Neural cell (in vitro differentiated cells): ENCODE data around the gene SLC17A5. TPM values are rescaled to one million over a fixed set of nuclear protein-coding genes. Genes with fewer than 3 reads are reported as not detected.
"Not testable (repeated sequence)": the region's sequence is repeated elsewhere in the genome, so short reads cannot be mapped to it uniquely, and the experiment has no call there.

Experiments used
- H2AFZ ChIP-seq: fragments of 200-600, 300-800 bp; sonication (generic), shearing (Covaris generic); 2 replicates; pipeline ENCODE4 v1.6.0; 2014; ENCODE audit warnings: low read depth, mild to moderate bottlenecking, antibody characterized with exemption, low read length, moderate library complexity
- H3F3A ChIP-seq: fragments of 200-600 bp; shearing (Covaris generic); 2 replicates; pipeline ENCODE4 v1.6.1; 2016; ENCODE audit warnings: mild to moderate bottlenecking, moderate library complexity, mixed read lengths, antibody characterized with exemption, low read length; ENCODE audit not compliant: insufficient read depth, poor library complexity, severe bottlenecking
- H3K27ac ChIP-seq: fragments of 200-600, 300-800 bp; sonication (generic), shearing (Covaris generic); 2 replicates; pipeline ENCODE4 v1.5.1; 2014; ENCODE audit warnings: mild to moderate bottlenecking, low read length, moderate library complexity
- H3K27me3 ChIP-seq: fragments of 300-800, 200-600 bp; sonication (generic), shearing (Covaris generic); 2 replicates; pipeline ENCODE4 v1.6.0; 2014; ENCODE audit warnings: mild to moderate bottlenecking, low read depth, low read length, moderate library complexity; ENCODE audit not compliant: insufficient read depth
- H3K36me3 ChIP-seq: fragments of 300-800, 200-600 bp; sonication (generic), shearing (Covaris generic); 2 replicates; pipeline ENCODE4 v1.5.1; 2014; ENCODE audit warnings: mild to moderate bottlenecking, antibody characterized with exemption, low read length, moderate library complexity; ENCODE audit not compliant: insufficient read depth
- H3K4me2 ChIP-seq: fragments of 300-800, 200-600 bp; sonication (generic), shearing (Covaris generic); 2 replicates; pipeline ENCODE4 v1.6.0; 2014; ENCODE audit warnings: mild to moderate bottlenecking, low read length
- H3K4me3 ChIP-seq: fragments of 300-800, 200-600 bp; sonication (generic), shearing (Covaris generic); 2 replicates; pipeline ENCODE4 v1.5.1; 2014; ENCODE audit warnings: mild to moderate bottlenecking, low read length, moderate library complexity
- H3K79me2 ChIP-seq: fragments of 200-600 bp; shearing (Covaris generic); replicated peaks from 2 replicates; pipeline ENCODE4 v1.6.0; 2014; ENCODE audit warnings: mild to moderate bottlenecking, low read length, moderate library complexity; ENCODE audit not compliant: insufficient read depth
- H3K9ac ChIP-seq: fragments of 300-800, 200-600 bp; sonication (generic), shearing (Covaris generic); 2 replicates; pipeline ENCODE4 v1.6.1; 2016; ENCODE audit warnings: mild to moderate bottlenecking, low read length, mixed read lengths
- H3K9me2 ChIP-seq: fragments of 200-600 bp; shearing (Covaris generic); 2 replicates; pipeline ENCODE4 v1.6.1; 2016; ENCODE audit warnings: mild to moderate bottlenecking, low read length, mixed read lengths; ENCODE audit not compliant: insufficient read depth
- H3K9me3 ChIP-seq: fragments of 200-600, 300-800 bp; sonication (generic), shearing (Covaris generic); 2 replicates; pipeline ENCODE4 v1.6.1; 2016; ENCODE audit warnings: mild to moderate bottlenecking, mixed run types, low read length, moderate library complexity, mixed read lengths
- H4K20me1 ChIP-seq: fragments of 200-600 bp; shearing (Covaris generic); 2 replicates; pipeline ENCODE4 v1.6.1; 2016; ENCODE audit warnings: mild to moderate bottlenecking, mixed run types; ENCODE audit not compliant: insufficient read depth
- EP300 ChIP-seq: fragments of 450-650 bp; conservative IDR thresholded peaks from 2 replicates; pipeline ENCODE4 v1.6.1; 2014; ENCODE audit warnings: antibody characterized with exemption, mild to moderate bottlenecking, moderate library complexity; ENCODE audit not compliant: poor library complexity, severe bottlenecking
- EZH2 ChIP-seq: fragments of 200-600, 300-800 bp; shearing (Covaris generic), sonication (generic); IDR thresholded peaks from 2 replicates; pipeline ENCODE4 v1.6.1; 2014; ENCODE audit warnings: antibody characterized with exemption, low read length, borderline replicate concordance, mild to moderate bottlenecking; ENCODE audit not compliant: insufficient read depth, poor library complexity, severe bottlenecking
- POLR2AphosphoS5 ChIP-seq: IDR thresholded peaks from 2 replicates; pipeline ENCODE4 v1.6.1; 2012
- RAD21 ChIP-seq: fragments of 450-650 bp; conservative IDR thresholded peaks from 2 replicates; pipeline ENCODE4 v1.6.1; 2014; ENCODE audit warnings: antibody characterized with exemption, mild to moderate bottlenecking, moderate library complexity
- TAF1 ChIP-seq: IDR thresholded peaks from 2 replicates; pipeline ENCODE4 v1.6.1; 2012; ENCODE audit warnings: low read depth
- polyA plus RNA-seq: library from polyadenylated mRNA; depleted of rRNA; stranded (reverse); fragments of >200 nt; gene quantifications from 2 replicates; pipeline ENCODE4 v1.2.3, GENCODE V29; 2014
- TF ChIP-seq, protein P1 (sequence below): IDR thresholded peaks from 2 replicates; pipeline ENCODE4 v1.6.1; 2012; ENCODE audit warnings: borderline replicate concordance
- TF ChIP-seq, protein P2 (sequence below): fragments of 450-650 bp; IDR thresholded peaks from 2 replicates; pipeline ENCODE4 v1.5.1; 2014; ENCODE audit warnings: antibody characterized with exemption, mild to moderate bottlenecking, moderate library complexity; ENCODE audit not compliant: poor library complexity, severe bottlenecking

SLC17A5 gene
- polyA plus RNA-seq, 1 donor from 2014 or later: 12.3 TPM

DNA sequence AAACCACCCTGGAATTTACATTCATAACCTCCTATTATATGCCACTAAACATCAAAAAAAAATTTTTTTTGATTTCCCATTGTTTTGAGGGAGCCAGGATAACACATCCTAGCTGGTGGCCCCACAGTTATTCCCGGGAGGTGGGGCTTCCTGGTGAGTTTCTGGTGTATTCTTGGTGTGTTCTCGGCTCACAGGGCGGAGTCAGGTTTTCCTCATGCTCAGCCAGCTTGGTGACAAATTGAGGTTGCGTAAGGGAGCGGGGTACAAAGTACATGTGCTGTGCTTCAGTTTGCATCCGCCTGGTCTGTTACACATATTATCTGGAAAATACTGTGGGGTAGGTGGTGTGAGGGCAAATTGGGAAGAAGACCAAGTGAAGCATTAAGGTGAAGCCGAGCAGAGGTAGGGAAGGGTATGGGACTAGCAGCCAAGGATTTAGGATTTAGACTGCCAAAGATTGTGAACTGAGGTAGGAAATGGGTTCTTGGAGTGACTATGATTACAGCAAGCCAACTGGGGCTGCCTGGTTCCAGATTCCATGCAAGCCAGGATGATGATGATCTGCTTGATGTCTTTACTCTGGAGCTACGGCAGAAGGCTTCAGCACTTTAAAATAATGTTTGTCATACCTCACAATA is 86.7 kb downstream of the SLC17A5 start:
- Histone ChIP-seq H2AFZ (no peak overlapping the region), H3K9me2 (no peaks in the 10 kb centered on the region), H3K4me2 (no peak overlapping the region)

GRCh38 chr6:73566486-73566871 is 87.3 kb downstream of the SLC17A5 start:
- H4K20me1 ChIP-seq, H3K9me3 ChIP-seq, H3K9me2 ChIP-seq, H3K27ac ChIP-seq, H3F3A ChIP-seq, H3K27me3 ChIP-seq, H3K79me2 ChIP-seq, H3K36me3 ChIP-seq, H3K4me3 ChIP-seq, H3K9ac ChIP-seq, H3K4me2 ChIP-seq, H2AFZ ChIP-seq: not testable (repeated sequence)

More for the DNA sequence above, 86.7 kb downstream of the SLC17A5 start:
- Histone ChIP-seq H3K79me2 (no peaks in the 10 kb centered on the region), H4K20me1 (no peaks in the 10 kb centered on the region), H3F3A (no peaks in the 10 kb centered on the region), H3K27me3 (no peaks in the 10 kb centered on the region), H3K36me3 (no peaks in the 10 kb centered on the region), H3K27ac (no peak overlapping the region), H3K9me3 (no peaks in the 10 kb centered on the region), H3K4me3 (no peak overlapping the region), H3K9ac (no peak overlapping the region)
- TF ChIP-seq POLR2AphosphoS5: no peak

GRCh38 chr6:73565767-73566485 is 87.9 kb downstream of the SLC17A5 start:
- H3K9me2 ChIP-seq: no peaks in the 10 kb centered on the region
- no peak overlapping the region for H3K4me3 ChIP-seq
- H3K9me3 ChIP-seq: no peaks in the 10 kb centered on the region
- no peak overlapping the region for H3K27ac ChIP-seq
- no peak overlapping the region for H3K4me2 ChIP-seq
- TF ChIP-seq, protein P1, sequence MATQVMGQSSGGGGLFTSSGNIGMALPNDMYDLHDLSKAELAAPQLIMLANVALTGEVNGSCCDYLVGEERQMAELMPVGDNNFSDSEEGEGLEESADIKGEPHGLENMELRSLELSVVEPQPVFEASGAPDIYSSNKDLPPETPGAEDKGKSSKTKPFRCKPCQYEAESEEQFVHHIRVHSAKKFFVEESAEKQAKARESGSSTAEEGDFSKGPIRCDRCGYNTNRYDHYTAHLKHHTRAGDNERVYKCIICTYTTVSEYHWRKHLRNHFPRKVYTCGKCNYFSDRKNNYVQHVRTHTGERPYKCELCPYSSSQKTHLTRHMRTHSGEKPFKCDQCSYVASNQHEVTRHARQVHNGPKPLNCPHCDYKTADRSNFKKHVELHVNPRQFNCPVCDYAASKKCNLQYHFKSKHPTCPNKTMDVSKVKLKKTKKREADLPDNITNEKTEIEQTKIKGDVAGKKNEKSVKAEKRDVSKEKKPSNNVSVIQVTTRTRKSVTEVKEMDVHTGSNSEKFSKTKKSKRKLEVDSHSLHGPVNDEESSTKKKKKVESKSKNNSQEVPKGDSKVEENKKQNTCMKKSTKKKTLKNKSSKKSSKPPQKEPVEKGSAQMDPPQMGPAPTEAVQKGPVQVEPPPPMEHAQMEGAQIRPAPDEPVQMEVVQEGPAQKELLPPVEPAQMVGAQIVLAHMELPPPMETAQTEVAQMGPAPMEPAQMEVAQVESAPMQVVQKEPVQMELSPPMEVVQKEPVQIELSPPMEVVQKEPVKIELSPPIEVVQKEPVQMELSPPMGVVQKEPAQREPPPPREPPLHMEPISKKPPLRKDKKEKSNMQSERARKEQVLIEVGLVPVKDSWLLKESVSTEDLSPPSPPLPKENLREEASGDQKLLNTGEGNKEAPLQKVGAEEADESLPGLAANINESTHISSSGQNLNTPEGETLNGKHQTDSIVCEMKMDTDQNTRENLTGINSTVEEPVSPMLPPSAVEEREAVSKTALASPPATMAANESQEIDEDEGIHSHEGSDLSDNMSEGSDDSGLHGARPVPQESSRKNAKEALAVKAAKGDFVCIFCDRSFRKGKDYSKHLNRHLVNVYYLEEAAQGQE: no peak
- TF ChIP-seq EZH2: no peak
- no peak for TF ChIP-seq POLR2AphosphoS5
- no peak for TF ChIP-seq RAD21
- TF ChIP-seq, protein P2, sequence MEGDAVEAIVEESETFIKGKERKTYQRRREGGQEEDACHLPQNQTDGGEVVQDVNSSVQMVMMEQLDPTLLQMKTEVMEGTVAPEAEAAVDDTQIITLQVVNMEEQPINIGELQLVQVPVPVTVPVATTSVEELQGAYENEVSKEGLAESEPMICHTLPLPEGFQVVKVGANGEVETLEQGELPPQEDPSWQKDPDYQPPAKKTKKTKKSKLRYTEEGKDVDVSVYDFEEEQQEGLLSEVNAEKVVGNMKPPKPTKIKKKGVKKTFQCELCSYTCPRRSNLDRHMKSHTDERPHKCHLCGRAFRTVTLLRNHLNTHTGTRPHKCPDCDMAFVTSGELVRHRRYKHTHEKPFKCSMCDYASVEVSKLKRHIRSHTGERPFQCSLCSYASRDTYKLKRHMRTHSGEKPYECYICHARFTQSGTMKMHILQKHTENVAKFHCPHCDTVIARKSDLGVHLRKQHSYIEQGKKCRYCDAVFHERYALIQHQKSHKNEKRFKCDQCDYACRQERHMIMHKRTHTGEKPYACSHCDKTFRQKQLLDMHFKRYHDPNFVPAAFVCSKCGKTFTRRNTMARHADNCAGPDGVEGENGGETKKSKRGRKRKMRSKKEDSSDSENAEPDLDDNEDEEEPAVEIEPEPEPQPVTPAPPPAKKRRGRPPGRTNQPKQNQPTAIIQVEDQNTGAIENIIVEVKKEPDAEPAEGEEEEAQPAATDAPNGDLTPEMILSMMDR: no peak
- no peak for TF ChIP-seq EP300
- no peak for TF ChIP-seq TAF1
- H3K79me2 ChIP-seq: no peaks in the 10 kb centered on the region
- no peak overlapping the region for H3K9ac ChIP-seq
- no peaks in the 10 kb centered on the region for H4K20me1 ChIP-seq
- no peak overlapping the region for H2AFZ ChIP-seq
- H3K27me3 ChIP-seq: no peaks in the 10 kb centered on the region
- no peaks in the 10 kb centered on the region for H3F3A ChIP-seq
- H3K36me3 ChIP-seq: no peaks in the 10 kb centered on the region
